Uterus (tissue), 2 donors: ENCODE measurements around the gene TIMM44.
"Not testable (repeated sequence)": the region's sequence is repeated elsewhere in the genome, so short reads cannot be mapped to it uniquely, and the experiment has no call there.

ENCODE experiments used
- POLR2A ChIP-seq, 2 donors: fragments of 450-650 bp; IDR thresholded peaks; one replicate each; pipeline ENCODE4 v1.6.1; 2016; ENCODE audit warnings: antibody characterized with exemption in 2 of 2, mild to moderate bottlenecking in 1 of 2, moderate library complexity in 1 of 2
- TF ChIP-seq, protein P1 (sequence below), 4 experiments: fragments of 200-600 bp in 2 of 4; fragments of 450-650 bp in 2 of 4; sonication (generic) in 2 of 4; IDR thresholded peaks; one replicate each; pipeline ENCODE4 v1.5.1; 2016 to 2019; ENCODE audit warnings: antibody characterized with exemption in 4 of 4, mild to moderate bottlenecking in 2 of 4, moderate library complexity in 1 of 4

DNA sequence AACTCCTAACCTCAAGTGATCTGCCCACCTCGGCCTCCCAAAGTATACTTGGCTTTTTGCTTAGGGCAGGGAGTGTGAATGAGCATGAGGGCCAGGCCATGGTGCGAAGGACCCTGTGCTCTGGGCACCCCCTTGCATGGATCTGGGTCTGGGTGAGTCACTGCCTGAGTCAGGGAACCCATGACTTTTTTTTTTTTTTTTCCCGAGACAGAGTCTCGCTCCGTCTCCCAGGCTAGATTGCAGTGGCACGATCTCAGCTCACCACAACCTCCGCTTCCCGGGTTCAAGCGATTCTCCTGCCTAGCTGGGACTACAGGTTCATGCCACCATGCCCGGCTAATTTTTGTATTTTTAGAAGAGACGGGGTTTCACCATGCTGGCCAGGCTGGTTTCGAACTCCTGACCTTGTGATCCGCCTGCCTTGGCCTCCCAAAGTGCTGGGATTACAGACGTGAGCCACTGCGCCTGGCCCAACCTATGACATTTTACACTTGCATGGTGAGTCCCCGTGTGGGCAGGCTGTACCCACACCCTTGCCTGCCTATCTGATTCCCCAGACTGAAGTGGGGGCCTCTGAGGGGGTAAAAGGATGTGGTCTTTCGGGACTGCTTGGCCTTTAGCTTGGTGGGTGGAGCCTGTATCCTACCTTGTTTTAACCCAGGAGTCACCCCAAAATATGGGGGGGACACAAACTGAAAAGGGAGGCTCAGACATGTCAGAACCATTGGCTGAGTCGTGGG, 49.9 kb downstream of the TIMM44 start:
- TF ChIP-seq, protein P1, sequence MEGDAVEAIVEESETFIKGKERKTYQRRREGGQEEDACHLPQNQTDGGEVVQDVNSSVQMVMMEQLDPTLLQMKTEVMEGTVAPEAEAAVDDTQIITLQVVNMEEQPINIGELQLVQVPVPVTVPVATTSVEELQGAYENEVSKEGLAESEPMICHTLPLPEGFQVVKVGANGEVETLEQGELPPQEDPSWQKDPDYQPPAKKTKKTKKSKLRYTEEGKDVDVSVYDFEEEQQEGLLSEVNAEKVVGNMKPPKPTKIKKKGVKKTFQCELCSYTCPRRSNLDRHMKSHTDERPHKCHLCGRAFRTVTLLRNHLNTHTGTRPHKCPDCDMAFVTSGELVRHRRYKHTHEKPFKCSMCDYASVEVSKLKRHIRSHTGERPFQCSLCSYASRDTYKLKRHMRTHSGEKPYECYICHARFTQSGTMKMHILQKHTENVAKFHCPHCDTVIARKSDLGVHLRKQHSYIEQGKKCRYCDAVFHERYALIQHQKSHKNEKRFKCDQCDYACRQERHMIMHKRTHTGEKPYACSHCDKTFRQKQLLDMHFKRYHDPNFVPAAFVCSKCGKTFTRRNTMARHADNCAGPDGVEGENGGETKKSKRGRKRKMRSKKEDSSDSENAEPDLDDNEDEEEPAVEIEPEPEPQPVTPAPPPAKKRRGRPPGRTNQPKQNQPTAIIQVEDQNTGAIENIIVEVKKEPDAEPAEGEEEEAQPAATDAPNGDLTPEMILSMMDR (IDR thresholded peaks at IDR 0.05) = not testable (repeated sequence)
- not testable (repeated sequence) for TF ChIP-seq POLR2A (IDR thresholded peaks at IDR 0.05)
